HG03558 (cell line): ENCODE results near the gene HIP1R.

ENCODE experiments used
- ATAC-seq: cut with Tn5 transposase; IDR thresholded peaks from one replicate; pipeline ENCODE4 v1.9.1; 2021; ENCODE audit warnings: moderate number of reproducible peaks; ENCODE audit not compliant: unreplicated experiment; ENCODE audit errors: extremely low read depth

HIP1R gene

DNA sequence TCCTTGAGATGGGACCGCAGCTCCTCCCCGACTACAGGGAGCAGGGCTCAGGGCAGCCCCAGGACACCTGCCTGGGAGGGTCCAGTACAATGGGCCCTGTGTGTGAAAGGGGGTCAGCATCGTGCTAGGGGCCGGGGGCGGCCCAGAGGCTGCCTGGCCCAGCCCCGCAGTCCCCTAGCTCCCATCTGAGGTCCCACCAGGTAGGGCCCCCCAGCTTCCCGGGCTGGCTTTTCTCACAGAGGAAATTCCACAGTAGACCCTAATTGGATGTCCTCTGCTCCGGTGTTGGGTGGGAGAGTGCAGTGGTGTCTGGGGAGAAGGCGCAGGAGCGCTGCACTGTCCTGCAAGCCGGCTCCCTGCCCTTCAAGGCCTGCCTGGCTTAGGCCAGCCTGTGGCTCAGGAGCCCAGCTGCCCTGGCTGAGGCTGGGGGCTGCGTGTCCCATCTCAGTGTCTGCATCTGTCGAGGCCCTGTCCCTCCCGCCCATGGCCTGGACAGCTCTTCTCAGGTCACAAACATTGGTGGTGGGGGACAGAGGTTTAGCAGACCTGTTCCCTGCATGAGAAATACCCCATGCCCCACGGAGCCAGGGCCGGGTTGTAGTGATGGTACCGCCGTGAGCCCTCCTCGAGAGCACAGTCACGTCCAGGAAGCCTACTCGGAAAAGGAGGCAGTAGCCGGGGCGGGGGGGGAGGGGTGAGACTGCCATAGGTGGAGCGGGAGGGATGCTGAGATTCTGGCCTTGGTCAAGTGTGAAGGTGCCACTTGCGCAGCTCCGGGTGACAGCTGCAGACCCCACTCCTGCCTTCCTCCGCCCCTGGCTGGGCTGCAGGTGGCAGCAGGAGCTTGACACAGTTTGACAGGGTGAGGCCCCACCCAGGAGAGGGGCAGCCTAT lies 11.6 kb downstream of the HIP1R start:
- ATAC-seq, result no peak

DNA sequence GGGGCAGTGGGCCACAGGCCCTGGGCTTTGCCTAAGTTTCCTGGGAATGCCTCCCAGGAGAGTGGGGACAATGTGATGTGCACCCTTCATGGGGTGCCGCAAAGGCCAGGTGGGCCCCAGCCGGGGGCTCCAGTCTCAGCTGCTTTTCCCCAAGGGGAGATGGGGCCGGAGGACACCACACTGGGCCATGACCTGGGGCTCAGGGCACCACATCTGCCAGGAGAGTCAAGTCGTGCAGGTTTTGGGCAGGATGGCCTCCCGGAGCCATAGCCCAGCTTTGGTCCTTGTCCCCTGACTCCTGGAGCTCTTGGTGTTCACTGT lies 12.2 kb downstream of the HIP1R start:
- no peak for ATAC-seq

DNA sequence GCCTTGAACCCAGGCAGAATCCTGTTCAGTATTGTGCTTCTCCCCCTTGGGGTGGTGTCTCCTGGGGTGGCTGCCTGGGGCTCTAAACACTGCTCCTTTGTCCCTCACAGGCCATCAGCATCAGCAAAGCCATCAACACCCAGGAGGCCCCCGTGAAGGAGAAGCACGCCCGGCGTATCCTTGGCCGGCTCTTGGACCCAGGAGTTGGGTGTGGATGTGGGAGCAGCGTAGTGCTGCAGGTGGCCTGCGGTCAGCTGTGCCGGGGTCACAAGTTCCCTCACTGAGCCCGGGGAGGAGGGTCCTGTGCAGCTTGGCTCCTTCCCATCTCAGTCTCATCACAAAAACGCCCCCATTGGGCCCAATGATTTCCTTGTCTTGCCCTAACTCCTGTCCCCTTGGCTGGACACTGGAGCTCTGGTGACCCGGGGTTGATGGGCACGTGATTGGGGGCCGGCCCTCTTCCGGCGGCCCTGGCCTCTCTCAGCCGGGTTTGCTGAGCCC lies 12.7 kb downstream of the HIP1R start:
- ATAC-seq, result no peak

DNA sequence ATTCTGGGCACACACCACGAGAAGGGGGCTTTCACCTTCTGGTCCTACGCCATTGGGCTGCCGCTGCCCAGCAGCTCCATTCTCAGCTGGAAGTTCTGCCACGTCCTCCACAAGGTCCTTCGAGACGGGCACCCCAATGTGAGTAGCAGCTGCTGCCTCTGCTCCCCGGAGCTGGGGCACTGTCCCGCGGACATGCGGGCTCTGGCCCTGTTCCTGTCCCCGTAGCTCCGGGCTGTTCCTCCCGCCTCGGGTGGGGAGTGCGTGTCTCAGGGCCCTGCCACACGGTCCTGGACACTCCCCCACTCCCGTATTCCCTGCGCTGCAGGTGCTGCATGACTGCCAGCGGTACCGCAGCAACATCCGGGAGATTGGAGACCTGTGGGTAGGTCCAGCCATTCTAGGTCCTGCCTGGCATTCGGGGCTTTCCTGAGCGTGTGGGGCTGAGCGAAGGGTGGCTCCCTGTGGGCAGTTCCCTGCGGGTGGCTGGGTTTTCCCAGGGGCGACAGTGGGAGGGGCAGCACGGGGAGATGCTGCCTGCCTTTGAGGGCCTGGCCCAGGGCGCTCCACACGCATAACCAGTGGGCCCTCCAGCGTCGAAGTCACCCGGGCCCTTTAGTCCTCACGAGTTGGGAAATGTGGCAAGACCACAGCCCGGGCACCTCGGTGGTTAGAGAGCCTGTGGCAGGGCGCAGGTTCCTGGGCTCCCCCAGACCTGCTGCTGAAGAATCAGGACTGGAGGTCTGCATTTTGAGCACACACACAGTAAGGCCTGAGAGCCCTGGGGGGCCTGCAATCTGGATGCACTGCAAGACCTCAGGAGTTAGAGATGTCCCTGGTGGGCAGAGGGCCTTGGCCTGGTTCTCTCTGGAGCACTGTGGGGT lies 13.5 kb downstream of the HIP1R start:
- ATAC-seq, result no peak

DNA sequence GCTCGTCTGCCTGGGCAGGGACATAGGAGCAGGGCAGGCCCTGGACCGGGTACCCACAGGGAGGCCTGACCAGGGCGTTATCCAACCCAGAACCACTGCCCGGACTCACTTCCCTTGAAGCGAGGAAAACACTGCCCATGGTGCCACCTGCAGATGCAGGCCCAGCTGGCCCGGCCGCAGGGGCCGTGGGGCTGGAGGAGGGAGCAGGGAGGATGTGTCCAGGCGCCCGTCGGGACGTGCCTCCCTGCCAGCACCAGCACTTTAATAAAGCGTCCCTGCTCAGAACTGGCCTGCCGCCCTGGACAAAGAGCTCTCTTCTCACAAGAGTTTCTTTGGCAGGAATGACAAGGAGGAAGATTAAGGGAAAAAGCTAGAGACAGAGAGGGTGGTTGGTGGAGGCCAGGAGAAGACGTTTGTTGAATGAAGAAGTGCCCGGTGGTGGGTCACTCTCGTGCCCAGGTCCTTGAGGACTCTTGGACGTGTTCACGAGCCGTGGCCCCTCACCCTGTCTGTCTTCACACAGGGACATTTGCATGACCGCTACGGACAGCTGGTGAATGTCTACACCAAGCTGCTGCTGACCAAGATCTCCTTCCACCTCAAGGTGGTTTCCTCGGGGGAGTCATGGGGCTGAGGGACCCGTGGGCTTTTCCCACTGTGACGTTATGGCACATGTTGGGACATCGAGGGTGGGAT lies 14.2 kb downstream of the HIP1R start:
- no peak for ATAC-seq

DNA sequence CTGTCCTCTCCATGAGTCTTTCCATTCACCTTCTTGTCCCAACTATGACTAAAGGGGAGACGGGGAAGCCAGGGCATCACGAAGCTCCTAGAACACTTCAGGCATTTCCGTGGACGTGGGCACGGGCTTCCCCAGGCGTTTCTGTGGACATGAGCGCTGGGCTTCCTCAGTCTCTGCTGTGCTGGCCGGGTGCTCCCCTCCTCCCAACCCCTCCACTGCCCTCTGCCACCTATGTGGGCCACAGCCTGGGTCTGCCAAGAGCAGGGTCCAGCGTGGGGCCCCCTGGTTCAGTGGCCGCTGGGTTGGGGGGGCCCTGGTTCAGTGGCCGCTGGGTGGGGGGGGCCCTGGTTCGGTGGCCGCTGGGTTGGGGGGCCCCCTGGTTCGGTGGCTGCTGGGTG lies 14.8 kb downstream of the HIP1R start:
- ATAC-seq, result no peak

DNA sequence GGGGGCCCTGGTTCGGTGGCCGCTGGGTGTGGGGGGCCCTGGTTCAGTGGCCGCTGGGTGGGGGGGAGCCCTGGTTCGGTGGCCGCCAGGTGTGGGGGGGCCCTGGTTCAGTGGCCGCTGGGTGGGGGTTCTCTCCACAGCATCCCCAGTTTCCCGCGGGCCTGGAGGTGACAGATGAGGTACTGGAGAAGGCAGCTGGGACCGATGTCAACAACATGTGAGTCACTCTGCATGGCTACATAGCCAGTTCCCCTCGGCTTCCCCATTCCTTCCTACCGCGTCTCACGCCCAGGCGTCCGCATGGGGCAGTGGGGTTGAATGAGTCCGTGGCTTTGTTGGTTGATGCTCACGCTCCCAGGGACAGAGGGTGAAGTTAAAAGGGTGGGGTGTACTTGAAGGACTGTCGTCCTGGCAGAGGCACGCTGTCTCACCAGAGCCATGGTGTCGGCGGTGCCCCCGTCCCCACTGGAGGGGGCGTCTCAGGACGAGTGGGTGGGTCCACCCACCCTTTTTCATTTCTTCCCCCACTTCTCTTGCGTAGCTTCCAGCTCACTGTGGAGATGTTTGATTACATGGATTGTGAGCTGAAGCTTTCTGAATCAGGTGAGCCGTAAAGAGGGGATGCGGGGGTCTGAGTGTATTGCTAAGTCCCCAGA lies 15.6 kb downstream of the HIP1R start:
- no peak for ATAC-seq

DNA sequence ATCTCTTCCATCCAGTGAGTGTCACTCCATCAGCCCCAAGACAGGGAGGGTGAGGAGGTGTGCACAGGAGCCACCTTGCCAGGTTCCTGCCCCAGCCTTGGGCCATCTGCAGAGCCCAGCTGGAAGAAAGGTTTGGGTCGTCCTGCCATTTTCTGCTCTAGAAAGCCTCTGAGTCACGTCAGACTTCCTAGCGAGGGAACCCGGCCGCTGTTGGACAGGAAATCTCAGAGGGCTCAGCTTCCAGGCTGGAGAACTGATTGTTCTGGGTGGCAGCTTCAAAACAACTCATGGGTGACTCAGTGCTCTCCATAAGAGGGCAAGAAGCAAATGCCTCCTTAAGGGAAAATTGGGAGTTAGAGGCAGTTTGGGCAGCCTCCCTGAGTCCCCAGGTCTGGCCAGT lies 16.6 kb downstream of the HIP1R start:
- ATAC-seq, result no peak

DNA sequence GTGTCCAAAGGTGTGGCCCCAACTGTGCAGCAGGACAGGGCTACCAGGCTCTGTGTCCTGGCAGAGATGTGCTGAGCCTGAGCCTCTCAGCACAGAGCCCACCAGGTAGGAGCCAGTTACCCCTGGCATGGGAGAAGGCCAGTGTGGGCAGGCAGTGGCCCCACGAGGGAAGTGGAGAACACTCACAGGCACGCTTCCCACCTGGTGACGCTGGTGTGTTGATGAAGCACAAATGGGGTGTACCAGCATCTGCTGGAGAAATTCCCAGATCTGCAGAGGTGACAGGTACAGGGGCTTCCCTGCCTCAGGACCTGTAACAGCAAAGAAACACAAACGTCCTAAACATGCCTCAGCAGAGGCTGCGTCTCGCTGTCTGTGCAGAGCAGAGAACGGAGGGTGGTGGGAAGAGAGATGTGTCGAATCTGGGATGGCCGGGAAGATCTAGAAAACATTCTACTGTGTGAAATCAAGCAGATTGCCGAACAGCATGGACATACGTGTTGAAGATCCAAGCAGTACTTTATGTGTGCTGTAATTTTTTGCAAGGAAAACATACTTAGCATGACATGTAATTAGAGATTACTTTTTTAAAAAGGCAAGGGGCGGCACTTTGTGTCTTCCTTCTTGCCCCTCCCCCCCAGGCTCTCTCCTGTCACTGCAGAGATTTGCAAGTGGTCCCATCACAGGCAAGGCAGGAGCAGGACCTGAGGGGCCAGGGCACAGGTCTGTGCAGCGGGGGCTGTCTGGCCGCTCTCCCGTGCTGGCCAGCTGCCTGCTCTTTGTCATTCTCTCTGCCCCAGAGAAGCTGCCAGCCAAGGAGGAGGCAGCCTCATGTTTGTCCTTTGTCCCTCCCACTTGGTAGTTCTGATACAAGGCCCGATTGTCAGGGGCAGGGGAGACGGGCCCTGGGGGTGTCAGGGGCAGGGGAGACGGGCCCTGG lies 17.3 kb downstream of the HIP1R start:
- no peak for ATAC-seq

DNA sequence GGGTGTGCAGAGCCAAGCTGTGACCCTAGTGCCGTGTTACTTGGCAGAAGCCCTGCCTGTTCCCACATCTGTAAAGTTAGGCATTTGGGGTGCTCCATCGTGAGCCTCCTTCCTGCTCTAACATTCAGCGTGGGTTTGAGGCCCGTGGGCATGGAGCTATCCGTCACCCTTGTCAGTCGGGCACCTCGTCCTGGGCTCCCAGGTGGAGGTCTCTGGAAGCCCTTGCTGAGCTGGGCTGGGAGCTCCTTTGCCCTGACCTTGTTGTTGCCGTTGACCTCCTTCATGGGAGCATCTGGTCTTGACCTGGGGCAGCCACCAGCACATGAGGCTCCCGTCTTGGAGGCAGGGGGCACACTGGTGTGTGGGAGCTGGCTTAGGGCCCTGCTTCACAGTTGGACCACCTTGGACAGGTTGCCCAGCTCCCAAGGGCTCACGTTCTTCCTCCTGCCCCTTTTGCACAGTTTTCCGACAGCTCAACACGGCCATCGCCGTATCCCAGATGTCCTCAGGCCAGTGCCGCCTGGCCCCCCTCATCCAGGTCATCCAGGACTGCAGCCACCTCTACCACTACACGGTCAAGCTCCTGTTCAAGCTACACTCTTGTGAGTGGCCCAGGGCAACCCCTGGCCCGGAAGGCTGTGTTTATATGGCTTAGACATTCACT lies 18.5 kb downstream of the HIP1R start:
- ATAC-seq, result no peak

DNA sequence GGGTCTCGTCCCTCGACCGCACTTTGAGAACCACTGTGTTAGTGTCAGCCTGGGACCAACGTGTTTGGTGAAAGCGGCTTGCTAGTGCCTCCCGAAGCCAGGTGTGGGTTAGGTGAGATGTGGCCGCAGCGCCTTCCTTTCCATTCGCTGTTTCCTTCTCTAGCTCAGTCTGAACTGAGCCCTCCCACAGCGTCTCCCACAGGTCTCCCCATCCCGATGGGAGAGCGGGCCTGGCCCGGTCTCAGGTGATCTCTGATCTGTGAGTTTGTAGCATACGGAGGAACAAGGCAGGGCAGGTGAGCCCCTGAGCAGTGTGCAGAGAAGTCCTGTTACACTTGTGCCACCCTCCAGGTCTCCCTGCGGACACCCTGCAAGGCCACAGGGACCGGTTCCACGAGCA lies 19.3 kb downstream of the HIP1R start:
- no peak for ATAC-seq

DNA sequence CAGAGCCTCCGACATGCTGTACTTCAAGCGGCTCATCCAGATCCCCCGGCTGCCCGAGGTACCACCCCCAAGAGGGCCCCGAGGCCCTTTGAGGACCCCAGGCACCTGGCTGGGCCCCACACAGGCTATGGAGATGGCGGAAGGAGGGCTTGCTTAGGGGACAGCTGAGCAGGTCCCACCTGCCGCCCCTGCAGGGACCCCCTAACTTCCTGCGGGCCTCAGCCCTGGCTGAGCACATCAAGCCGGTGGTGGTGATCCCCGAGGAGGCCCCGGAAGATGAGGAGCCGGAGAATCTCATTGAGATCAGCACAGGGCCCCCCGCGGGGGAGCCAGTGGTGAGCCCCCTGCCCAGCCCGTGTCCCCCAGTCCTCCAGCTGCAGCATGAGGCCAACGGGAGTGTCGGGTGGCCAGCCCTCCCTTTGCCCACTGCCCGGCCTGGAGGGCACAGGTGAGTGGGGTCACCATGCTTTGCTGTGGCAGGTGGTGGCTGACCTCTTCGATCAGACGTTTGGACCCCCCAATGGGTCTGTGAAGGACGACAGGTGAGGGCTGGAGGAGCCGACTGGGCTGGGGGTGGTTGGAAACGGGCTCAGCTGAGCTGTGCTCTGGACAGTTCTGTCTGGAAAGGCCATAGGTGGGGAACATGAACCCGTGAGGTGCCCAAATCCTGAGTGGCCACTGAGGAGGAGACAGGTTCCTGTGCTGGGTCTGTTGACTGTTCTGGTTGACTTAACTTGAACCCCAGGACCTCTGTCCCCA lies 20.0 kb downstream of the HIP1R start:
- no peak for ATAC-seq

DNA sequence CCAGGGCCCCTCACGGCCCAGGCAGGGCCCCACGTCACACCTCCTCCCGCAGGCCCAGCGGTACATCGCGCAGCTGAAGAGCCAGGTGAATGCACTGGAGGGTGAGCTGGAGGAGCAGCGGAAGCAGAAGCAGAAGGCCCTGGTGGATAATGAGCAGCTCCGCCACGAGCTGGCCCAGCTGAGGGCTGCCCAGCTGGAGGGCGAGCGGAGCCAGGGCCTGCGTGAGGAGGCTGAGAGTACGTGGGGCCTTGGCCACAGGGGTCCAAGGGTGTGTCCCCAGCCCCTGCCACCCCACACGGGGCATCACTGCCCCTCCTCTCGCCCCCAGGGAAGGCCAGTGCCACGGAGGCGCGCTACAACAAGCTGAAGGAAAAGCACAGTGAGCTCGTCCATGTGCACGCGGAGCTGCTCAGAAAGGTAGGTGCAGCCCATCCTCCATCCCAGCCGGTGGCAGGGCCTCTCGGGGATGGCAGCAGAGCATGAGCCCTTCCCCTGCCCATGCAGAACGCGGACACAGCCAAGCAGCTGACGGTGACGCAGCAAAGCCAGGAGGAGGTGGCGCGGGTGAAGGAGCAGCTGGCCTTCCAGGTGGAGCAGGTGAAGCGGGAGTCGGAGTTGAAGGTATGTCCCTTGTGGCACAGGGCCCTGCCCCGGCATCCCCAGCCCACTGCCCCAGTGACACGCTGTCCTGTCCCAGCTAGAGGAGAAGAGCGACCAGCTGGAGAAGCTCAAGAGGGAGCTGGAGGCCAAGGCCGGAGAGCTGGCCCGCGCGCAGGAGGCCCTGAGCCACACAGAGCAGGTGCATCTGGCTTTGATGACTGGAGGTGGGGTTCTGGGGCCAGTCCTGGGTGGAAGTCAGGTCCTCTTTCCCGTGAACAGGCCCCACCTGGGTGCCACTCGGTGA lies 20.9 kb downstream of the HIP1R start:
- ATAC-seq, result no peak

DNA sequence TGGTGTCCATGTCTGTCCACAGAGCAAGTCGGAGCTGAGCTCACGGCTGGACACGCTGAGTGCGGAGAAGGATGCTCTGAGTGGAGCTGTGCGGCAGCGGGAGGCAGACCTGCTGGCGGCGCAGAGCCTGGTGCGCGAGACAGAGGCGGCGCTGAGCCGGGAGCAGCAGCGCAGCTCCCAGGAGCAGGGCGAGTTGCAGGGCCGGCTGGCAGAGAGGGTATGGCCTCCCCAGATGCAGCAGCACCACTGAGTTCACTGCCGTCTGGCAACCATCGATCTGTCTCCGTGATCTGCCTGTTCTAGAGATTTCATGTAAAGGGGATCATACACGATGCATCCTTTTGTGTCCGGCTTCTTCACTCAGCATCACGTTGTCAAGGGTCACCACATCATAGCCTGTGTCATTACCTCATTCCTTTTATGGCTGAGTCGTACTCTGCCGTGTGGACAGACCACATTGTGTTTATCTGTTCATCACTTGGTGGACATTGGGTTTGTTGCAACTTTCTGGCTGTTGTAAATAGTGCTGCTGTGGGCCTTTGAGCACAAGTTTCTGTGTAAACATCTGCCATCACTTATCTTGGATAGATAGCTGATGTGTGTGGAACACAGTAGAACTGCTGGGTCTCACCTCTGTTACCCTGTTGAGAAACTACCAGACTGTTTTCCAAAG lies 21.9 kb downstream of the HIP1R start:
- no peak for ATAC-seq

DNA sequence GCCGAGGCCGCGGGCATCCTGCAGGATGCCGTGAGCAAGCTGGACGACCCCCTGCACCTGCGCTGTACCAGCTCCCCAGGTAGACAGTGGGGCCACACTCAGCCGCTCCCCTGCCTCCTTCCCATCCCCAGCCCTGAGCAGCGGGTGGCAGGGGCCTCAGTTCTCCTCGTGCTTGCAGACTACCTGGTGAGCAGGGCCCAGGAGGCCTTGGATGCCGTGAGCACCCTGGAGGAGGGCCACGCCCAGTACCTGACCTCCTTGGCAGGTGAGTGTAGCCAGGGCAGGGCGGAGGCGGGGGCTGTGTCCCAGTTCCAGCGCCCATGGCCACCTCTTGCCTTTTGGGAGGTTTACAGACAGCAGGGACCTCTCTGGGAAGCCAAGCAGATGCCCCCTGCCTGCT lies 22.9 kb downstream of the HIP1R start:
- ATAC-seq, result no peak

DNA sequence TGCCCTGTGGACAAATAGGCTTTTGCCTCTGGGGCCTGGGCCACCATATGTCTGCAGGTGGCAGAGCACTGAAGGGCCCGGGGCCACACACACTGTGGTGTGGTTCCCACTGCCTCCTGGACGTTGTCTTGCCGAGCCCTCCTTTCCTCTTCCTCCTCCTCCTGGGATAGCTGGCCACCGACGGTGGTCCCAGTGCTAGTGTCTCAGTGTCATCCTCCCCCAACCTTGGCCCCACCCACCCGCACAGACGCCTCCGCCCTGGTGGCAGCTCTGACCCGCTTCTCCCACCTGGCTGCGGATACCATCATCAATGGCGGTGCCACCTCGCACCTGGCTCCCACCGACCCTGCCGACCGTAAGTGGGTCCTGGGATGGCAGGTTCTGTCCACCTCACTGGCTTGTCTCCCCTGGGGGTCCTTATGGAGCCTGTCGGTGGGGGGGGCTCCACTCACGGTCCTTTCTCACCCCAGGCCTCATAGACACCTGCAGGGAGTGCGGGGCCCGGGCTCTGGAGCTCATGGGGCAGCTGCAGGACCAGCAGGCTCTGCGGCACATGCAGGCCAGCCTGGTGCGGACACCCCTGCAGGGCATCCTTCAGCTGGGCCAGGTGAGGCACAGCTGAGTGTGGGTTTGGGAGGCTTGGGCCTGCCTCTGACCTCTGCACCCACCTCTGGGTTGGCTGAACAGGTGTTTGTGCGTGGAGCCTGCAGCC lies 23.5 kb downstream of the HIP1R start:
- ATAC-seq, result no peak
